ENCODE data around the gene TNNC1. TPM values are rescaled to one million over a fixed set of nuclear protein-coding genes. Genes with fewer than 3 reads are reported as not detected.

Gene TNNC1
- total RNA-seq, 1 donor from 2014 or later, result 5.7 TPM

DNA sequence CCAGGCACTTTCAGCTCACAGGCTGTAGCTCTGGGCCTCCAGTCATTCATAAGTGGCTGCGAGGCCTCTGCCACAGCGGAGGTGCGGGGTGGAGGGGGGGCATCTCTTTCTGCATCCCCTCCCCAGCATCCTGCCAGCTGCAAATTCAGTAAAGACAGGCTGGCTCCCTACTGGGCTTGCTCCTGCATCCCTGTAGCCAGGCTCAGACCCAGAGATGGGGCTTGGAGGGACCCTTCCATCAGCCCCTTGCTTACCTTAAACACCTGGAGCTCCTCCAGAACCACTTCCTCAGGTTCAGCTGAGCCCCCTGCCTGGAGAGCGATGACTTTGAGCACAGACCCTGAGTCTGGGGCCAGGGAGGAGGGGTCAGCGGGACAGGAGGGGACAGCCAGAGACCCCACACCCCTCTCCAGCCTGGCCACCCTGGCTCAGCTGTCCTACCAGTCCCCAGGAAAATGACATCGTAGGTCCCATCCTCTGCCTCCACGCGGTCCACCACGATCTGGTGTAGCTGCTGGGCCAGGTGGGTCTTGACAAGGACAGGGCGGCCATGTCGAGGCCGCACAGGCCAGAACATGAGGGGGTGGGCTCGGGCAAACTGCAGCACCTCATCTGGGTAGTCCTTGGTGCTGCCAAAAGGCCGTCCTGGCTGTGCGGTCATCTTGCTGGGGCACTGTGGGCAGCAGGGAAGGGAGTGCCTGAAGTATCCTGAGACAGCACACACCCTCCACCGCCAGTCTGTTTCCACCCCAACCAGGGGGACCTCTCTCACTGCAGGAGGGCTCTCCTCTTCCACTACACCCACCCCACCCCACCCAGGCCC lies 14.2 kb downstream of the TNNC1 start:
- TF ChIP-seq, protein P1, sequence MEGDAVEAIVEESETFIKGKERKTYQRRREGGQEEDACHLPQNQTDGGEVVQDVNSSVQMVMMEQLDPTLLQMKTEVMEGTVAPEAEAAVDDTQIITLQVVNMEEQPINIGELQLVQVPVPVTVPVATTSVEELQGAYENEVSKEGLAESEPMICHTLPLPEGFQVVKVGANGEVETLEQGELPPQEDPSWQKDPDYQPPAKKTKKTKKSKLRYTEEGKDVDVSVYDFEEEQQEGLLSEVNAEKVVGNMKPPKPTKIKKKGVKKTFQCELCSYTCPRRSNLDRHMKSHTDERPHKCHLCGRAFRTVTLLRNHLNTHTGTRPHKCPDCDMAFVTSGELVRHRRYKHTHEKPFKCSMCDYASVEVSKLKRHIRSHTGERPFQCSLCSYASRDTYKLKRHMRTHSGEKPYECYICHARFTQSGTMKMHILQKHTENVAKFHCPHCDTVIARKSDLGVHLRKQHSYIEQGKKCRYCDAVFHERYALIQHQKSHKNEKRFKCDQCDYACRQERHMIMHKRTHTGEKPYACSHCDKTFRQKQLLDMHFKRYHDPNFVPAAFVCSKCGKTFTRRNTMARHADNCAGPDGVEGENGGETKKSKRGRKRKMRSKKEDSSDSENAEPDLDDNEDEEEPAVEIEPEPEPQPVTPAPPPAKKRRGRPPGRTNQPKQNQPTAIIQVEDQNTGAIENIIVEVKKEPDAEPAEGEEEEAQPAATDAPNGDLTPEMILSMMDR (IDR thresholded peaks at IDR 0.05; ENCODE audit: insufficient read depth, low read length, poor library complexity, severe bottlenecking), result no peak
- Histone ChIP-seq H3K27me3 (ENCODE audit: control insufficient read depth, insufficient read depth, low read length) (peaks cover 5% of the 10 kb centered on the region), H3K36me3 (ENCODE audit: control insufficient read depth, insufficient read depth, low read length) (no peaks in the 10 kb centered on the region), H3K4me3 (ENCODE audit: low read depth, low read length) (no peak overlapping the region)
- no peak for DNase-seq (ENCODE audit: low read depth)

- peaks cover 2% of the 10 kb centered on the region for H3K27me3 ChIP-seq (ENCODE audit: control insufficient read depth, insufficient read depth, low read length)
- no peak overlapping the region for H3K4me3 ChIP-seq (ENCODE audit: low read depth, low read length)
- no peaks in the 10 kb centered on the region for H3K36me3 ChIP-seq (ENCODE audit: control insufficient read depth, insufficient read depth, low read length)
- no peak for DNase-seq (ENCODE audit: low read depth)
- TF ChIP-seq, protein P1 (IDR thresholded peaks at IDR 0.05; ENCODE audit: insufficient read depth, low read length, poor library complexity, severe bottlenecking), result no peak
These were observed 15.0 kb downstream of the TNNC1 start for GRCh38 chr3:52438579-52439425.

GRCh38 chr3:52438104-52438376 lies 15.8 kb downstream of the TNNC1 start:
- H3K27me3 ChIP-seq (ENCODE audit: control insufficient read depth, insufficient read depth, low read length), result peaks cover 2% of the 10 kb centered on the region
- TF ChIP-seq, protein P1 (IDR thresholded peaks at IDR 0.05; ENCODE audit: insufficient read depth, low read length, poor library complexity, severe bottlenecking), result no peak
- H3K36me3 ChIP-seq (ENCODE audit: control insufficient read depth, insufficient read depth, low read length), result no peaks in the 10 kb centered on the region
- no peak for DNase-seq (ENCODE audit: low read depth)
- H3K4me3 ChIP-seq (ENCODE audit: low read depth, low read length), result no peak overlapping the region

DNA sequence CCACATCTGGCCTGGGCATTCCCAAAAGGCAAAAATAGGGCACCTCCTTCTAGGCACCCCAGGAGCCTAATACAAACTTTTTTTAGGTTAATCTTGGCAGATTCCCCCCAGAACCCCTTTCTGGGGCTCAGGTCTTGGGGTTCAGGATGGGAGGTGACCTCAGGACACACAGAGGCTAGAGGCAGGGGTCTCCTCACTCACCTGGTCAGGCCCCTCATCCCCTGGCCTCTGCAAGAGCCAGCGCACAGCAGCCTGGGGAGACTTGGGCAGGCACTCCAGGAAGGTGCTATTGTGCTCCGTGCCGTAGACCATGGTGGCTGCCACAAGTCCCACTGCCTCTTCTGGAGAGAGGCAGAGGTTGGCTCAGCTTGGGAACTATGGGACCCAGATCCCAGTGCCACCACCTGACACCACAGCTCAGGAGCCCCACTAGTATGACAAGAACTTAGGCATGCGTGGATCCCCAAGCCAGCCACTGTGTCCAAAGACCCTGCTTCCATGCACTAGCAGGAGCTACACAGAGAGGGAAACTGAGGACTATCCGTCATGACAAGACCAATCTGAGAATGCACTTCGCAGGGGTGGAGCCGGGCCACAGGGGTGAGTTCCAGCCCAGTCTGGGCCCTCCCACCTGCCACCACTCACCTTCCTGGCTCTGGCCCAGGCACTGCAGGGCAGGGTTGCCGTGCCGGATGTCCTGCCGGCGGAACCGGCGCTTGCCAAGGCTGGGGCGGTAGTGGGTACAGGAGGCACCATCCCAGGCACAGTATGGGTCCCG lies 16.3 kb downstream of the TNNC1 start:
- no peak for DNase-seq (ENCODE audit: low read depth)
- TF ChIP-seq, protein P1 (IDR thresholded peaks at IDR 0.05; ENCODE audit: insufficient read depth, low read length, poor library complexity, severe bottlenecking), result no peak
- Histone ChIP-seq H3K4me3 (ENCODE audit: low read depth, low read length) (no peak overlapping the region), H3K36me3 (ENCODE audit: control insufficient read depth, insufficient read depth, low read length) (no peaks in the 10 kb centered on the region), H3K27me3 (ENCODE audit: control insufficient read depth, insufficient read depth, low read length) (peaks cover 2% of the 10 kb centered on the region)

- TF ChIP-seq, protein P1 (IDR thresholded peaks at IDR 0.05; ENCODE audit: insufficient read depth, low read length, poor library complexity, severe bottlenecking), result no peak
- Histone ChIP-seq H3K27me3 (ENCODE audit: control insufficient read depth, insufficient read depth, low read length) (peaks cover 2% of the 10 kb centered on the region), H3K4me3 (ENCODE audit: low read depth, low read length) (no peak overlapping the region), H3K36me3 (ENCODE audit: control insufficient read depth, insufficient read depth, low read length) (no peaks in the 10 kb centered on the region)
- no peak for DNase-seq (ENCODE audit: low read depth)
These were observed 17.2 kb downstream of the TNNC1 start for GRCh38 chr3:52436500-52437149.

Data from kidney epithelial cell (primary cell).